HL-60 (cell line): ENCODE data around the gene AHCTF1.

Experiments
- DNase-seq, 2 experiments: peaks; one replicate each; pipeline ENCODE4 v3.0.0-alpha.2; 2010 to 2020; ENCODE audit warnings: low read depth in 1 of 2, low spot score in 1 of 2
- H3K27ac ChIP-seq: fragments of 250-450 bp; sonication (Bioruptor Pico); replicated peaks from 2 replicates; pipeline ENCODE4 v1.5.1; 2020; ENCODE audit warnings: mild to moderate bottlenecking, moderate library complexity
- H3K27me3 ChIP-seq: fragments of 250-450 bp; sonication (Bioruptor Pico); 2 replicates; pipeline ENCODE4 v1.5.1; 2021; ENCODE audit warnings: mild to moderate bottlenecking, moderate library complexity; ENCODE audit not compliant: insufficient read depth, poor library complexity, severe bottlenecking
- H3K4me3 ChIP-seq: replicated peaks from 2 replicates; pipeline ENCODE4 v1.5.1; 2011; ENCODE audit warnings: mild to moderate bottlenecking, control low read depth, low read length; ENCODE audit not compliant: insufficient read depth
- GABPA ChIP-seq: IDR thresholded peaks from 2 replicates; pipeline ENCODE4 v1.6.1; 2012; ENCODE audit warnings: low read depth
- POLR2AphosphoS5 ChIP-seq: IDR thresholded peaks from 2 replicates; pipeline ENCODE4 v1.6.1; 2012; ENCODE audit warnings: low read depth
- SPI1 ChIP-seq: IDR thresholded peaks from 2 replicates; pipeline ENCODE4 v1.6.1; 2012; ENCODE audit warnings: low read depth, mild to moderate bottlenecking, borderline replicate concordance
- TF ChIP-seq, protein P1 (sequence below): IDR thresholded peaks from one replicate; pipeline ENCODE4 v1.5.1; 2011; ENCODE audit warnings: low read length, control low read depth, inconsistent platforms; ENCODE audit not compliant: insufficient read depth
- TF ChIP-seq, protein P2 (sequence below): IDR thresholded peaks from 2 replicates; pipeline ENCODE4 v1.6.1; 2012; ENCODE audit warnings: low read depth; ENCODE audit not compliant: insufficient replicate concordance

The AHCTF1 gene

DNA sequence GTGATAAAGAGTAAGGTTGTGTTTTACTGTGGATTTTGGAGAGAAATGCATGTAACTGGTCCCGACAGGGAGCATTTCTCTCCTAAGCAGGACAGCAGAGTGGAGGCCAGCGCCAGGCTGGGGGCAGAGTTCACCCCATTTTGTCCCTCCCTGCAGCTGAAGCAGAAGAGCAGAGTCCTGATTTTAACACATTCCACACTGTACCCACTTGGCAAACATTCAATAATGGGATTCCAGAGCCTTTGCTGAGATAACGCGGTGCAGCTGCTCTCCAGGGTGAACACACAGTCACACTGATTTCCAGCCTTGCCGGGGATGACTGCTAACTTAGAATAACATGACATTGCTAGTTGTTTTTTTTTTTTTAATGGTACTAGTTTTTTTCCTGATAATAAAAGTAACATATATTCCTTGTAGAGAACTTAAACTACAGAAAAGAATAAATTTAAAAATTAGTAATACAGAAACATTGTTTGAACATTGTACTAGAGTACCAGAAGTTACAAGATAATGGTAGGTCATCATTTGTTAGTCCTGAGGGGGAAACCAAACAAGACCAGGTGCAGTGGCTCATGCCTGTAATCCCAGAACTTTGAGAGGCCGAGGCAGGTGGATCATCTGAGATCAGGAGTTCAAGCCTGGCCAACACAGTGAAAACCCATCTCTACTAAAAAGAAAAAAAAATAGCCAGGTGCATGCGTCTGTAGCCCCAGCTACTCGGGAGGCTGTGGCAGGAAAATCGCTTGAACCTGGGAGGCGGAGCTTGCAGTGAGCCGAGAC is 130.3 kb downstream of the AHCTF1 start:
- Histone ChIP-seq H3K4me3 (no peak overlapping the region), H3K27me3 (no peaks in the 10 kb centered on the region), H3K27ac (no peak overlapping the region)
- TF ChIP-seq, protein P1, sequence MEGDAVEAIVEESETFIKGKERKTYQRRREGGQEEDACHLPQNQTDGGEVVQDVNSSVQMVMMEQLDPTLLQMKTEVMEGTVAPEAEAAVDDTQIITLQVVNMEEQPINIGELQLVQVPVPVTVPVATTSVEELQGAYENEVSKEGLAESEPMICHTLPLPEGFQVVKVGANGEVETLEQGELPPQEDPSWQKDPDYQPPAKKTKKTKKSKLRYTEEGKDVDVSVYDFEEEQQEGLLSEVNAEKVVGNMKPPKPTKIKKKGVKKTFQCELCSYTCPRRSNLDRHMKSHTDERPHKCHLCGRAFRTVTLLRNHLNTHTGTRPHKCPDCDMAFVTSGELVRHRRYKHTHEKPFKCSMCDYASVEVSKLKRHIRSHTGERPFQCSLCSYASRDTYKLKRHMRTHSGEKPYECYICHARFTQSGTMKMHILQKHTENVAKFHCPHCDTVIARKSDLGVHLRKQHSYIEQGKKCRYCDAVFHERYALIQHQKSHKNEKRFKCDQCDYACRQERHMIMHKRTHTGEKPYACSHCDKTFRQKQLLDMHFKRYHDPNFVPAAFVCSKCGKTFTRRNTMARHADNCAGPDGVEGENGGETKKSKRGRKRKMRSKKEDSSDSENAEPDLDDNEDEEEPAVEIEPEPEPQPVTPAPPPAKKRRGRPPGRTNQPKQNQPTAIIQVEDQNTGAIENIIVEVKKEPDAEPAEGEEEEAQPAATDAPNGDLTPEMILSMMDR, result no peak
- TF ChIP-seq, protein P2, sequence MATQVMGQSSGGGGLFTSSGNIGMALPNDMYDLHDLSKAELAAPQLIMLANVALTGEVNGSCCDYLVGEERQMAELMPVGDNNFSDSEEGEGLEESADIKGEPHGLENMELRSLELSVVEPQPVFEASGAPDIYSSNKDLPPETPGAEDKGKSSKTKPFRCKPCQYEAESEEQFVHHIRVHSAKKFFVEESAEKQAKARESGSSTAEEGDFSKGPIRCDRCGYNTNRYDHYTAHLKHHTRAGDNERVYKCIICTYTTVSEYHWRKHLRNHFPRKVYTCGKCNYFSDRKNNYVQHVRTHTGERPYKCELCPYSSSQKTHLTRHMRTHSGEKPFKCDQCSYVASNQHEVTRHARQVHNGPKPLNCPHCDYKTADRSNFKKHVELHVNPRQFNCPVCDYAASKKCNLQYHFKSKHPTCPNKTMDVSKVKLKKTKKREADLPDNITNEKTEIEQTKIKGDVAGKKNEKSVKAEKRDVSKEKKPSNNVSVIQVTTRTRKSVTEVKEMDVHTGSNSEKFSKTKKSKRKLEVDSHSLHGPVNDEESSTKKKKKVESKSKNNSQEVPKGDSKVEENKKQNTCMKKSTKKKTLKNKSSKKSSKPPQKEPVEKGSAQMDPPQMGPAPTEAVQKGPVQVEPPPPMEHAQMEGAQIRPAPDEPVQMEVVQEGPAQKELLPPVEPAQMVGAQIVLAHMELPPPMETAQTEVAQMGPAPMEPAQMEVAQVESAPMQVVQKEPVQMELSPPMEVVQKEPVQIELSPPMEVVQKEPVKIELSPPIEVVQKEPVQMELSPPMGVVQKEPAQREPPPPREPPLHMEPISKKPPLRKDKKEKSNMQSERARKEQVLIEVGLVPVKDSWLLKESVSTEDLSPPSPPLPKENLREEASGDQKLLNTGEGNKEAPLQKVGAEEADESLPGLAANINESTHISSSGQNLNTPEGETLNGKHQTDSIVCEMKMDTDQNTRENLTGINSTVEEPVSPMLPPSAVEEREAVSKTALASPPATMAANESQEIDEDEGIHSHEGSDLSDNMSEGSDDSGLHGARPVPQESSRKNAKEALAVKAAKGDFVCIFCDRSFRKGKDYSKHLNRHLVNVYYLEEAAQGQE, result no peak
- TF ChIP-seq SPI1 (no peak), POLR2AphosphoS5 (no peak), GABPA (no peak)
- DNase-seq, result no peak

DNA sequence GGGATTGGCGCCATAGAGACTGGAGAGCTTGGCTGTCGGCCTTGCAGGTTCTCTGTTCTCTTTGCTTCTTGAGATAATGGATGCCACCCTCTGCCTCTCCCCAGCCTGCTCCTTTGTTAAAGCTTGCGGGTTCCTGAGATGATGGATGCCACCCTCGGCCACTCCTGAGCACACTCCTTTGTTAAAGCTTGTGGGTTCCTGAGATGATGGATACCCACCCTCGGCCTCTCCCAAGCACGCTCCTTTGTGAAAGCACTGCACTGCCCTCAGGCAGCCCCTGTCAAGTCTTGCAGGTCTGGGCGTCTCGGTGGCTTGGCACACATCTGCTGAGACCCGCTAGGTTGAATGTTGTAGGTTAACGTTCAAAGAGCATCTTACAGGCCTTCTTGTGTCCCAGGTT is 131.0 kb downstream of the AHCTF1 start:
- DNase-seq, result no peak
- Histone ChIP-seq H3K27ac (no peak overlapping the region), H3K27me3 (no peaks in the 10 kb centered on the region), H3K4me3 (no peak overlapping the region)
- TF ChIP-seq, protein P2, result no peak
- no peak for TF ChIP-seq SPI1
- TF ChIP-seq, protein P1, result no peak
- no peak for TF ChIP-seq GABPA
- no peak for TF ChIP-seq POLR2AphosphoS5

DNA sequence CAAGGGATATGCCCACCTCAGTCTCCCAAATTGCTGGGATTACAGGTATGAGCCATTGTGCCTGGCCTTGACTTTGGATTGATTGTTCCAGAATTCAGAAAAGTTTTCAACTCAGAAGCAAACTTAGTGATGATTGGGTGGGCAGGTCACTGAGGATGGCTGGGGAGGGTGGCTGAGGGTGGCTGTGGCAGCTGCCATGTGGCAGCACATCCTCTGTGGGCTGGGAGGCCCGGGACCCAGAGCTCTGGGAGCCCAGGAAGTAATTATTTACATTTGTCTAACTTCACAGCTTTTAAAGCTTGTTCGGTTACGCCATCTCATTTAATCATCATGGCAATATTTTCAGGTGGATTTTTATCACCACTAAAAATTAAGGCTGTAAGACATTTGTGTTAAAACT is 131.4 kb downstream of the AHCTF1 start:
- no peak overlapping the region for H3K4me3 ChIP-seq
- DNase-seq, result no peak
- no peaks in the 10 kb centered on the region for H3K27me3 ChIP-seq
- H3K27ac ChIP-seq, result no peak overlapping the region
- TF ChIP-seq, protein P1, result no peak
- TF ChIP-seq POLR2AphosphoS5 (no peak), GABPA (no peak), SPI1 (no peak)
- TF ChIP-seq, protein P2, result no peak
